22Rv1 (cell line): ENCODE results near the gene CFAP70.

ENCODE experiments used
- H3K27ac ChIP-seq: fragments of 450-650 bp; 2 replicates; pipeline ENCODE4 v1.5.1; 2017
- CTCF ChIP-seq: fragments of 450-650 bp; IDR thresholded peaks from 2 replicates; pipeline ENCODE4 v1.5.1; 2017; ENCODE audit warnings: mild to moderate bottlenecking
- ZFX ChIP-seq: fragments of 450-650 bp; IDR thresholded peaks from 2 replicates; pipeline ENCODE4 v1.6.1; 2017; ENCODE audit warnings: antibody characterized with exemption, borderline replicate concordance

CFAP70 gene

DNA sequence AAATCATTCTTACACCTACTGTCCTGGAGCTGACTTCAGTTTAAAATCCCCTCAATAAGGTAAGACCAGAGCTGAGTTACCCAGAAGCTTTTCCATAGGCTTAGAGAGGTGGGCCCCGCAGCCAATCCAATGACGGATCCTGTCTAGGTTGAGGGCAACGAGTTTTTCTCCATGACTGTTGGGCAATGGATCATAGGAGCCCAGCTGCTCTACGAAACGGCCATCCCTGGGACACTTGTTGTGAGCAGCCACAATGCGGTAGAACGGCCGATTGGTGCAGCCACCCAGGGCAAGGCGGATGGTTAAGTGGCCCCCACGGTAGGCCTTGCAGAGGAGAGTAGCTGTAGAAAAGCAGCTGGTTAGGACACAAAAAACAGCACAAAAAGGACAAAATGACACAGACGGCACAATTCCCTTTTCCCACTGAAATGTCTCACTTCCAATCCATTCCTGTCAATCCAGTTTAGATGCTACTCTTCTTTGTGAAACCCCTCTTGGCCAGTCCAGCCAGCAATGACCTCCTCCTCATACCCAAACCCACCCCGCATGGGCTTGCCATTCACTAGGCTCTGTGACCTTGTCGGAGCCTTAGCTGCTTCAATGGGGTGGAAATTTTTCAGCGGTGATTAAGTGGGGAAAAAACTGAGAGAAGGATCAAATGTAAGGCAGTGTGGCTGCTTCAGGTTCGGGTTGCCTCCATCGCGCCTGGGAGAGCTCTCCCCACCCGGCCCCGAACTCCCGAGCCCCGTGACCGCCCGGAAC, 106.8 kb downstream of the CFAP70 start:
- no peak for TF ChIP-seq CTCF
- no peak for TF ChIP-seq ZFX
- peak overlapping the region; percentile 96 for H3K27ac ChIP-seq

- no peak for TF ChIP-seq CTCF
- no peak for TF ChIP-seq ZFX
- peak overlapping the region; percentile 96 for H3K27ac ChIP-seq
These were observed 110.4 kb downstream of the CFAP70 start for GRCh38 chr10:73248259-73248724.

- peak overlapping the region; percentile 96 for H3K27ac ChIP-seq
- no peak for TF ChIP-seq CTCF
These were observed 111.0 kb downstream of the CFAP70 start for GRCh38 chr10:73247509-73248258.

DNA sequence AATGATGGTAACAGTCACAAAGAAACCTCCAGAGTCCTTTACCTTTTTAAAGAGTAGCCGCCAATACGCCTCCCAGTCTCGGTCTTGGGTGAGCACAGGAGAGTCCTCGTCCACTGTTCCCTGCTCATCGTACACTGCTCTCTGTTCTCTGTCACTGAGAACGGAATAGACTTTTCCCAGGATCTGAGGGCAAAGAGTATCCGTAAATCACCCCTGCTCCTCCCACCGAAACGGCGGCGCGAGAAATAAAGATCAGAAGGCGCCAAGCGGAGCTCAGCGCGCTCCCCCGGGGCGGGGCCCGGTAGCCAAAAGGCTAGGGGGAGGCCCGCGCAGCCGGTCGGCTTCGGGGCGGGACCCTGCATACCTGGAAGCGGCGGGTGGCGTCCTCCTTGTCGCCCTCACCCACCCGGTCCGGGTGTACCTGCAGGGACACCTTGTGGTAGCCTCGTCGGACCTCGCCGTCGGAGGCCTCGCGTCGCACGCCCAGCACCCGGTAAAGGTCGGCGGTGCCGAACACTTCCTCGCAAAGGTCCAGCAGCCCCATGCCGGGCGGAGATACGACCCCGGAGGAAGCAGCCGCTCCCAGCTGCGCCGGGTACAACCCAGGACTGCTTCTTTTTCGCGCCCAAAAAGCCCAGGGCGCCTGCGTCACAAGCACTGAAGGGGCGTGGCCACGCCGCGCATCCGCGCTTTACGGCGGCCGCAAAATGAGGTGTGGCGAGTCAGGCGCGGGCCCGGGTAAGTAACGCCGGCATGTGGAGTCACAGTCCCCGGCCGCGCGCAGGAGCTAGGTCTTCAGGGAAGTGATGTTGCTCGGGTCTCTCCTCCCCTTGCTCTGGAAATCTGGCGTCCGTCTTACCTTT, 111.8 kb downstream of the CFAP70 start, which contains the start of gene DNAJC9:
DNAJC9 (minus strand) TSS at position 610 of the 863 bp plus-strand sequence; CDS start at position 544, 66 bp downstream.
- TF ChIP-seq CTCF (no peak), ZFX (no peak)
- peak within 1 kb of the TSS; percentile 96 for H3K27ac ChIP-seq

DNA sequence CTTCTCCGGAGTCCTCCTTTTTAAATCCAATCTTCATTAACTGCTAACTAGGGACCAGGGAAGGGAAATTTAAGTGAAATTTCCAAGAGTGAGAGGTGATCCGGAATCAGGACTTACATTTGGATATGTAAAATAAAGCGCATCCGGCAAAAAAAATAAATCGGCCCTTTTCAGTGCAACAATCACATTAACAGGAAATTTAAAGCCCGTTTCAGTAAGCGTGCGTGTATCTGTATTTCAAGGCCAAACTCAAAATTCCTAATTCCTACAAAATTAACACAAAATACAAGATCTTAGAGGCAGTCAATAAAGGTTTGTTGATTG, 112.4 kb downstream of the CFAP70 start:
- TF ChIP-seq CTCF (no peak), ZFX (no peak)
- peak overlapping the region; percentile 96 for H3K27ac ChIP-seq

GRCh38 chr10:73244866-73245477, 113.7 kb downstream of the CFAP70 start:
- TF ChIP-seq CTCF (no peak), ZFX (no peak)
- H3K27ac ChIP-seq = no peak overlapping the region
